ENCODE results near the gene CENPX.

DNA sequence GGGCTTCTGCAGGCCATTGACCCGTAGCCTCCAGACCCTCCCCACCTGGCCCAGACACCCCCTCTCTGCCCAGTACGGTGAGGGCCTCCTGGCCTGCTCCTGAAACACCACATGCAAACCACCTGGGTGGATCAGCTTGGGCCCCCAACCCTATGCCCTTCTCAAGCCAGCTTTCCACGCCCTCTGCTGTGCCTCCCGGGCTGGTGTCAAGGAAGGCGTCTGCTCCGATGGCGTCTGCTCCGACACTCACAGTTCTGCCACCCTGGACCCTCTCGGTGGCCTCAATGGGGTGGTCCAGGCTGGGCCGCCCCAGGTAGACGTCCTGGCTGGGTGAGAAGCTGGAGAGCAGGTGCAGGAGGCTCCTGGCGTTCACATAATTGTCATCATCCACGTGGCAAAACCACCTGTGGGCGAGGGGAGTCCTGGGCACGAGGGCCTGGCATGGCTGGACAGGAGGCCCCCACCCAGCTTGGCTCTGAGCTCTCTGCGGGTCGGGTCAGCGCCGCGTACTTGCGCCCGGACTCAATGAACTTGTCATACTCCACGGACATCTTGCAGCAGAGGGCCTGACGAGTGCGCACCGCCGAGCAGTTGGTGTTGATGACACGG is 27.6 kb upstream of the CENPX start:
- TF ChIP-seq, protein P1, sequence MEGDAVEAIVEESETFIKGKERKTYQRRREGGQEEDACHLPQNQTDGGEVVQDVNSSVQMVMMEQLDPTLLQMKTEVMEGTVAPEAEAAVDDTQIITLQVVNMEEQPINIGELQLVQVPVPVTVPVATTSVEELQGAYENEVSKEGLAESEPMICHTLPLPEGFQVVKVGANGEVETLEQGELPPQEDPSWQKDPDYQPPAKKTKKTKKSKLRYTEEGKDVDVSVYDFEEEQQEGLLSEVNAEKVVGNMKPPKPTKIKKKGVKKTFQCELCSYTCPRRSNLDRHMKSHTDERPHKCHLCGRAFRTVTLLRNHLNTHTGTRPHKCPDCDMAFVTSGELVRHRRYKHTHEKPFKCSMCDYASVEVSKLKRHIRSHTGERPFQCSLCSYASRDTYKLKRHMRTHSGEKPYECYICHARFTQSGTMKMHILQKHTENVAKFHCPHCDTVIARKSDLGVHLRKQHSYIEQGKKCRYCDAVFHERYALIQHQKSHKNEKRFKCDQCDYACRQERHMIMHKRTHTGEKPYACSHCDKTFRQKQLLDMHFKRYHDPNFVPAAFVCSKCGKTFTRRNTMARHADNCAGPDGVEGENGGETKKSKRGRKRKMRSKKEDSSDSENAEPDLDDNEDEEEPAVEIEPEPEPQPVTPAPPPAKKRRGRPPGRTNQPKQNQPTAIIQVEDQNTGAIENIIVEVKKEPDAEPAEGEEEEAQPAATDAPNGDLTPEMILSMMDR (IDR thresholded peaks at IDR 0.05): no peak
- TF ChIP-seq POLR2A (IDR thresholded peaks at IDR 0.05) (no peak), POLR2AphosphoS5 (IDR thresholded peaks at IDR 0.05) (no peak)

All from transverse colon (tissue), 4 donors.